Measurements from ENCODE around the gene UBE2S.

DNA sequence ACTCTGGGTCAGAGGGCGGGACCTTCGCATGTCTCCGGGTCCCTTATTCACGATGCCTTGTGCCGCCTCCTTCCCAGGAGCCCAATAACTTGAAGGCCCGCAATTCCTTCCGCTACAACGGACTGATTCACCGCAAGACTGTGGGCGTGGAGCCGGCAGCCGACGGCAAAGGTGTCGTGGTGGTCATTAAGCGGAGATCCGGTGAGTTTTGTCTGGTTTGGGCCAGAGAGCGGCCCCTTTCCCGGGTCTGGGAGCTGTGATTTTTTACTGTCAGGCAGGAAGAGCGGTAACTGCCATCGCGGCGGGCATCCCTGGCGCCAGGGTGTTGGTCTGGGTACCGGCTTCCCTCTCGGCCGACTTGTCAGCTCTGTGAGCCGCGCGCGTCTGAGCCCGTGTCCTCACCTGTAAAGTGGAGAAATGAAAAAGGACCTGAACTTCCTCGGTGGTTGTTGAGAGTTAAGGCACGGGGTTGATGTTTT is 21.1 kb downstream of the UBE2S start:
- TF ChIP-seq POLR2A (IDR thresholded peaks at IDR 0.05; ENCODE audit: low read depth, low read length) (no peak), POLR2AphosphoS5 (IDR thresholded peaks at IDR 0.05; ENCODE audit: low read depth, low read length) (no peak), TAF1 (IDR thresholded peaks at IDR 0.05; ENCODE audit: borderline replicate concordance, low read depth, low read length) (no peak)
